WTC11 (cell line): Measurements from ENCODE around the gene TNIP1. TPM values are rescaled to one million over a fixed set of nuclear protein-coding genes. Genes with fewer than 3 reads are reported as not detected.

Source experiments
- ATAC-seq: fragments of 200-7000 bp; cut with Tn5 transposase; 2 replicates; pipeline ENCODE4 v1.10.0; 2021; ENCODE audit warnings: mild to moderate bottlenecking, moderate library complexity
- CTCF ChIA-PET: fragments of 300-600 bp; sonication (Branson Sonifier 250); formaldehyde crosslinking; loops from one replicate; lab custom pipeline; 2021; ENCODE audit warnings: antibody characterized with exemption; lab: Charles Lee
- POLR2A ChIA-PET: fragments of 350-600 bp; sonication (Branson Sonifier 250); formaldehyde crosslinking; loops from one replicate; lab custom pipeline; 2021; ENCODE audit warnings: antibody characterized with exemption; lab: Charles Lee
- DNase-seq: peaks from one replicate; pipeline ENCODE4 v3.0.0; 2021; ENCODE audit warnings: low spot score
- H3K27ac Mint-ChIP-seq: 2 replicates; pipeline ENCODE4 v1.8.0; 2021; ENCODE audit warnings: mixed read lengths
- H3K27me3 Mint-ChIP-seq: 2 replicates; pipeline ENCODE4 v1.8.0; 2021; ENCODE audit warnings: low read depth, mild to moderate bottlenecking, moderate library complexity, mixed read lengths
- H3K36me3 Mint-ChIP-seq: 2 replicates; pipeline ENCODE4 v1.8.0; 2021; ENCODE audit warnings: mixed read lengths
- H3K4me1 Mint-ChIP-seq: 2 replicates; pipeline ENCODE4 v1.8.0; 2022; ENCODE audit warnings: mixed read lengths
- H3K4me3 Mint-ChIP-seq: 2 replicates; pipeline ENCODE4 v1.8.0; 2021; ENCODE audit warnings: mild to moderate bottlenecking, moderate library complexity, mixed read lengths
- H3K9me3 Mint-ChIP-seq: 2 replicates; pipeline ENCODE4 v1.8.0; 2021; ENCODE audit warnings: mixed read lengths
- ATF1 ChIP-seq: sonication (generic); formaldehyde crosslinking; IDR thresholded peaks from 2 replicates; pipeline ENCODE4 v1.8.1; 2023; ENCODE audit warnings: mild to moderate bottlenecking, moderate library complexity, missing genetic modification reagents
- ATF3 ChIP-seq: sonication (generic); formaldehyde crosslinking; conservative IDR thresholded peaks from 2 replicates; pipeline ENCODE4 v1.8.1; 2022; ENCODE audit warnings: mild to moderate bottlenecking, missing genetic modification reagents
- CBFB ChIP-seq: sonication (generic); formaldehyde crosslinking; IDR thresholded peaks from 2 replicates; pipeline ENCODE4 v1.8.1; 2022; ENCODE audit warnings: mild to moderate bottlenecking, low read depth, missing genetic modification reagents
- CTCF ChIP-seq: fragments of 200-600 bp; IDR thresholded peaks from 2 replicates; pipeline ENCODE4 v1.8.0; 2022; ENCODE audit warnings: antibody characterized with exemption
- E2F4 ChIP-seq: sonication (generic); formaldehyde crosslinking; IDR thresholded peaks from 2 replicates; pipeline ENCODE4 v1.8.1; 2022; ENCODE audit warnings: low read depth, mild to moderate bottlenecking, moderate library complexity, missing genetic modification reagents, borderline replicate concordance
- FOXJ3 ChIP-seq: sonication (generic); formaldehyde crosslinking; IDR thresholded peaks from 2 replicates; pipeline ENCODE4 v1.9.0; 2021; ENCODE audit warnings: missing genetic modification reagents, mild to moderate bottlenecking, borderline replicate concordance
- FOXK1 ChIP-seq: sonication (generic); formaldehyde crosslinking; IDR thresholded peaks from 2 replicates; pipeline ENCODE4 v1.8.0; 2022; ENCODE audit warnings: mild to moderate bottlenecking, moderate library complexity, missing genetic modification reagents
- IRF2 ChIP-seq: sonication (generic); formaldehyde crosslinking; IDR thresholded peaks from 2 replicates; pipeline ENCODE4 v1.8.0; 2022; ENCODE audit warnings: low read depth, missing genetic modification reagents, borderline replicate concordance
- JUN ChIP-seq: sonication (generic); formaldehyde crosslinking; IDR thresholded peaks from 2 replicates; pipeline ENCODE4 v1.8.0; 2023; ENCODE audit warnings: mild to moderate bottlenecking, missing genetic modification reagents
- MAX ChIP-seq: sonication (generic); formaldehyde crosslinking; IDR thresholded peaks from 2 replicates; pipeline ENCODE4 v1.8.0; 2022; ENCODE audit warnings: mild to moderate bottlenecking, missing genetic modification reagents
- MXD4 ChIP-seq: fragments of 250-450 bp; sonication (Bioruptor Pico); IDR thresholded peaks from 2 replicates; pipeline ENCODE4 v1.8.0; 2021; ENCODE audit warnings: mild to moderate bottlenecking, moderate library complexity, borderline replicate concordance
- MYBL2 ChIP-seq: sonication (generic); formaldehyde crosslinking; IDR thresholded peaks from 2 replicates; pipeline ENCODE4 v1.8.1; 2023; ENCODE audit warnings: mild to moderate bottlenecking, moderate library complexity, missing genetic modification reagents
- NFYB ChIP-seq: sonication (generic); formaldehyde crosslinking; conservative IDR thresholded peaks from 2 replicates; pipeline ENCODE4 v1.8.0; 2022; ENCODE audit warnings: low read depth, missing genetic modification reagents
- RORB ChIP-seq: fragments of 250-450 bp; sonication (Bioruptor Pico); IDR thresholded peaks from 2 replicates; pipeline ENCODE4 v1.9.0; 2021; ENCODE audit warnings: mild to moderate bottlenecking
- TCF7 ChIP-seq: sonication (generic); formaldehyde crosslinking; IDR thresholded peaks from 2 replicates; pipeline ENCODE4 v1.8.0; 2022; ENCODE audit warnings: mild to moderate bottlenecking, low read depth, missing genetic modification reagents, moderate library complexity
- TEAD1 ChIP-seq: sonication (generic); formaldehyde crosslinking; IDR thresholded peaks from 2 replicates; pipeline ENCODE4 v1.8.0; 2022; ENCODE audit warnings: mild to moderate bottlenecking, missing genetic modification reagents
- TP53 ChIP-seq: sonication (generic); formaldehyde crosslinking; IDR thresholded peaks from 2 replicates; pipeline ENCODE4 v1.8.1; 2023; ENCODE audit warnings: mild to moderate bottlenecking, missing genetic modification reagents
- ZBTB43 ChIP-seq: sonication (generic); formaldehyde crosslinking; IDR thresholded peaks from 2 replicates; pipeline ENCODE4 v1.8.1; 2023; ENCODE audit warnings: mild to moderate bottlenecking, missing genetic modification reagents
- ZNF219 ChIP-seq: sonication (generic); formaldehyde crosslinking; IDR thresholded peaks from 2 replicates; pipeline ENCODE4 v1.8.0; 2023; ENCODE audit warnings: missing genetic modification reagents, mild to moderate bottlenecking, borderline replicate concordance
- ZNF281 ChIP-seq: sonication (generic); formaldehyde crosslinking; IDR thresholded peaks from 2 replicates; pipeline ENCODE4 v1.8.0; 2023; ENCODE audit warnings: mild to moderate bottlenecking, missing genetic modification reagents
- ZSCAN18 ChIP-seq: fragments of 250-450 bp; sonication (Bioruptor Pico); IDR thresholded peaks from 2 replicates; pipeline ENCODE4 v2.1.2; 2022; ENCODE audit warnings: mild to moderate bottlenecking, moderate library complexity
- total RNA-seq: library from RNA; stranded (reverse); gene quantifications from 3 replicates; pipeline ENCODE4 v1.2.3, GENCODE V29; 2021

Gene TNIP1
- total RNA-seq, 1 experiment from 2014 or later = 41.1 TPM

GRCh38 chr5:151018846-151019245, 62.0 kb downstream of the TNIP1 start (continued):
- no peak for TF ChIP-seq TCF7 (CRISPR knock-in tag)
- TF ChIP-seq MXD4 (CRISPR knock-in tag) = no peak
- no peak for TF ChIP-seq JUN (CRISPR knock-in tag)
- TF ChIP-seq ATF3 = no peak

- ATAC-seq = no peak
- Mint-ChIP-seq H3K9me3 (no peaks in the 10 kb centered on the region), H3K4me3 (no peak overlapping the region), H3K4me1 (peaks cover 4% of the 10 kb centered on the region), H3K27ac (no peak overlapping the region), H3K36me3 (no peaks in the 10 kb centered on the region), H3K27me3 (peaks cover 50% of the 10 kb centered on the region)
- DNase-seq = no peak
- ChIA-PET CTCF (interaction anchor here (1.6 to 1.7 kb wide), 3 partner anchors 16 to 33 kb away, joined by 3 to 8 read pairs (median 4); no protein-coding TSS in a partner anchor), POLR2A (no interaction called here)
- no peak for TF ChIP-seq ZSCAN18 (CRISPR knock-in tag)
Observed at GRCh38 chr5:151017897-151018296, 62.9 kb downstream of the TNIP1 start.

- CTCF ChIA-PET = interaction anchor here (1.6 to 1.7 kb wide), 4 partner anchors 14 to 99 kb away, joined by 4 to 8 read pairs (median 6); no protein-coding TSS in a partner anchor
- H3K36me3 Mint-ChIP-seq = no peaks in the 10 kb centered on the region
- H3K4me3 Mint-ChIP-seq = no peak overlapping the region
- no peak for TF ChIP-seq IRF2
- TF ChIP-seq MAX (CRISPR knock-in tag) = no peak
- no peak for TF ChIP-seq RORB (CRISPR knock-in tag)
- TF ChIP-seq CBFB (CRISPR knock-in tag) = no peak
- no peak for TF ChIP-seq ZNF281 (CRISPR knock-in tag)
- TF ChIP-seq ZBTB43 (CRISPR knock-in tag) = no peak
- TF ChIP-seq NFYB (CRISPR knock-in tag) = no peak
- no peak for TF ChIP-seq TP53 (CRISPR knock-in tag)
- no peak for TF ChIP-seq FOXK1 (CRISPR knock-in tag)
- no peak for TF ChIP-seq TEAD1 (CRISPR knock-in tag)
- no peak for TF ChIP-seq CTCF
- TF ChIP-seq MXD4 (CRISPR knock-in tag) = no peak
- TF ChIP-seq ZNF219 (CRISPR knock-in tag) = no peak
- no peak for TF ChIP-seq E2F4 (CRISPR knock-in tag)
- TF ChIP-seq TCF7 (CRISPR knock-in tag) = no peak
- no peak for TF ChIP-seq FOXJ3 (CRISPR knock-in tag)
- no peak for TF ChIP-seq MYBL2 (CRISPR knock-in tag)
- TF ChIP-seq ATF1 (CRISPR knock-in tag) = no peak
- no peak for TF ChIP-seq ZSCAN18 (CRISPR knock-in tag)
- TF ChIP-seq, all 79 proteins: peak for 0
- Mint-ChIP-seq H3K4me1 (peaks cover 4% of the 10 kb centered on the region), H3K27me3 (peaks cover 39% of the 10 kb centered on the region), H3K9me3 (no peaks in the 10 kb centered on the region), H3K27ac (no peak overlapping the region)
- no peak for ATAC-seq
- POLR2A ChIA-PET = no interaction called here
- DNase-seq = no peak
Observed at GRCh38 chr5:151016700-151017099, 64.1 kb downstream of the TNIP1 start.
